ENCODE results near the gene SH3BGR. TPM values are rescaled to one million over a fixed set of nuclear protein-coding genes. Genes with fewer than 3 reads are reported as not detected.

SH3BGR gene
- total RNA-seq, 1 donor from 2014 or later, result 2.2 TPM

- H3K4me1 Mint-ChIP-seq (ENCODE audit: unreplicated experiment), result no peaks in the 10 kb centered on the region
- no peak for TF ChIP-seq CTCF (conservative IDR thresholded peaks at IDR 0.05)
Observed at GRCh38 chr21:39479164-39479813, 27.5 kb downstream of the SH3BGR start.

GRCh38 chr21:39479814-39480182 lies 28.0 kb downstream of the SH3BGR start:
- no peak for TF ChIP-seq CTCF (conservative IDR thresholded peaks at IDR 0.05)
- H3K9me3 Mint-ChIP-seq, result no peaks in the 10 kb centered on the region
- no peak overlapping the region for H3K27ac Mint-ChIP-seq
- DNase-seq (ENCODE audit: extremely low spot score, unreplicated experiment), result no peak
- no peak overlapping the region for H3K4me3 Mint-ChIP-seq
- no peaks in the 10 kb centered on the region for H3K27me3 Mint-ChIP-seq
- H3K36me3 Mint-ChIP-seq, result no peaks in the 10 kb centered on the region
- no peaks in the 10 kb centered on the region for H3K4me1 Mint-ChIP-seq (ENCODE audit: unreplicated experiment)

More at GRCh38 chr21:39479164-39479813, 27.5 kb downstream of the SH3BGR start:
- Mint-ChIP-seq H3K27me3 (no peaks in the 10 kb centered on the region), H3K36me3 (no peaks in the 10 kb centered on the region), H3K27ac (no peak overlapping the region), H3K4me3 (no peak overlapping the region), H3K9me3 (no peaks in the 10 kb centered on the region)
- no peak for DNase-seq (ENCODE audit: extremely low spot score, unreplicated experiment)

GRCh38 chr21:39480271-39480670 lies 28.5 kb downstream of the SH3BGR start:
- Mint-ChIP-seq H3K4me3 (no peak overlapping the region), H3K4me1 (ENCODE audit: unreplicated experiment) (no peaks in the 10 kb centered on the region), H3K36me3 (no peaks in the 10 kb centered on the region), H3K27me3 (no peaks in the 10 kb centered on the region), H3K9me3 (no peaks in the 10 kb centered on the region), H3K27ac (no peak overlapping the region)
- DNase-seq (ENCODE audit: extremely low spot score, unreplicated experiment), result no peak
- TF ChIP-seq CTCF (conservative IDR thresholded peaks at IDR 0.05), result no peak

GRCh38 chr21:39481886-39482285 lies 30.1 kb downstream of the SH3BGR start:
- no peaks in the 10 kb centered on the region for H3K36me3 Mint-ChIP-seq
- H3K4me1 Mint-ChIP-seq (ENCODE audit: unreplicated experiment), result no peaks in the 10 kb centered on the region
- H3K9me3 Mint-ChIP-seq, result no peaks in the 10 kb centered on the region
- DNase-seq (ENCODE audit: extremely low spot score, unreplicated experiment), result no peak
- no peaks in the 10 kb centered on the region for H3K27me3 Mint-ChIP-seq
- H3K4me3 Mint-ChIP-seq, result no peak overlapping the region
- no peak for TF ChIP-seq CTCF (conservative IDR thresholded peaks at IDR 0.05)
- no peak overlapping the region for H3K27ac Mint-ChIP-seq

GRCh38 chr21:39483917-39484316 lies 32.1 kb downstream of the SH3BGR start:
- H3K27me3 Mint-ChIP-seq, result no peaks in the 10 kb centered on the region
- no peaks in the 10 kb centered on the region for H3K9me3 Mint-ChIP-seq
- no peak overlapping the region for H3K4me3 Mint-ChIP-seq
- no peak for DNase-seq (ENCODE audit: extremely low spot score, unreplicated experiment)
- H3K4me1 Mint-ChIP-seq (ENCODE audit: unreplicated experiment), result no peaks in the 10 kb centered on the region
- peaks cover 3% of the 10 kb centered on the region for H3K36me3 Mint-ChIP-seq
- H3K27ac Mint-ChIP-seq, result no peak overlapping the region
- TF ChIP-seq CTCF (conservative IDR thresholded peaks at IDR 0.05), result no peak
